Esophagus muscularis mucosa (tissue), 4 donors: ENCODE measurements around the gene MEIS2.

Experiments used
- CTCF ChIP-seq, 3 experiments: fragments of 200-600 bp in 2 of 3; fragments of 450-650 bp in 1 of 3; sonication (generic) in 2 of 3; IDR thresholded peaks; one replicate each; pipeline ENCODE4 v1.5.1; 2017 to 2019; ENCODE audit warnings: antibody characterized with exemption in 3 of 3, mild to moderate bottlenecking in 2 of 3, moderate library complexity in 1 of 3
- EP300 ChIP-seq: sonication (generic); formaldehyde crosslinking; IDR thresholded peaks from one replicate; pipeline ENCODE4 v1.6.1; 2017; ENCODE audit warnings: antibody characterized with exemption
- POLR2A ChIP-seq: fragments of 450-650 bp; IDR thresholded peaks from one replicate; pipeline ENCODE4 v1.6.1; 2017; ENCODE audit warnings: antibody characterized with exemption, moderate library complexity, mild to moderate bottlenecking, low read depth
- POLR2AphosphoS5 ChIP-seq, 2 donors: sonication (generic); formaldehyde crosslinking; IDR thresholded peaks; one replicate each; pipeline ENCODE4 v1.6.1; 2017; ENCODE audit warnings: antibody characterized with exemption in 2 of 2

- TF ChIP-seq CTCF (IDR thresholded peaks at IDR 0.05) (no peak), POLR2AphosphoS5 (IDR thresholded peaks at IDR 0.05) (no peak), POLR2A (no peak), EP300 (no peak)
Measured at GRCh38 chr15:37102305-37103162, 2.2 kb upstream of the MEIS2 start.
